HTR-8/SVneo (cell line): ENCODE measurements around the gene ABLIM1.

Source experiments
- DNase-seq: peaks from one replicate; pipeline ENCODE4 v3.0.0; 2011; ENCODE audit warnings: low spot score, mixed read lengths; ENCODE audit not compliant: insufficient read length
- FAIRE-seq: peaks from 2 replicates; lab custom pipeline; 2011; peaks lifted over from hg19 to GRCh38; lab: Jason Lieb, UNC

ABLIM1 gene

GRCh38 chr10:114552050-114552449 lies 106.0 kb downstream of the ABLIM1 start:
- no peak for DNase-seq

GRCh38 chr10:114551636-114551972 lies 106.5 kb downstream of the ABLIM1 start:
- DNase-seq, result no peak
- no peak for FAIRE-seq

More at GRCh38 chr10:114552050-114552449, 106.0 kb downstream of the ABLIM1 start:
- no peak for FAIRE-seq

DNA sequence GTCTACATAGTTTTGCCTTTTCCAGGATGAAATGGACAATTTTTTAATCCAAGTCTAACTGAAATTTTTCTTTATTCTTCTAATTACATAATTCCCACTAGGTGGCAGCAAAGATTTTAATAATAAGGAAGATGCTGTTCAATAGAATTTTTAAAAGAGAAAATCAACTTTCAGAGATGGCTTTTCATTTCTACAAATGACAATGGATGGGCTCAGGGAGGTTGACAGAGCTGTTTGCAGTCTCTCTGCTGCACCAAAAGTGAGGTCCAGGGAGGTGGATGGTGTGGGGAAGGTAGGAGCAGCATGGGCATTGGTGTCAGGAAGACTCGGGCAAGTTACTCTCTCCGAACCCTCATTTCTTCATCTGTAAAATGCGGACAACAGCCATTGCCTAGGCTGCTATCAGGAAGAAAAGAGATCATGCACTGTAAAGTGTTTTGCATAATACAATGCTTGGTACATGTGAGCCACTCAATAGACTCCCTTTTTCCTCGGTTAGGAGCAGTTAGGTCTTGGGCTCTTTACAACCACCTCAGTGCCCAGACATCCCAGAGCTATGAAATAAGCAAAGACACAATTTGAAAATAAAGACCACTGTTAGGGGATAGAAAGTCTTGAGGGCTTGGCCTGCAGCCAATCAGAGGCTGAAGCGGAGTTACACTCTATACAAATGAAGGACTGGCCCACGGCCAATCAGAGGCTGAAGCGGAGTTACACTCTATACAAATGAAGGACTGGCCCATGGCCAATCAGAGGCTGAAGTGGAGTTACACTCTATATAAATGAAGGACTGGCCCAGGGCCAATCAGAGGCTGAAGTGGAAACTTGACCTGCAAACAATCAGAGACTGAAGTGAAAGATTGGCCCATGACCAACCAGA lies 107.1 kb downstream of the ABLIM1 start:
- DNase-seq (no peak), FAIRE-seq (no peak)

DNA sequence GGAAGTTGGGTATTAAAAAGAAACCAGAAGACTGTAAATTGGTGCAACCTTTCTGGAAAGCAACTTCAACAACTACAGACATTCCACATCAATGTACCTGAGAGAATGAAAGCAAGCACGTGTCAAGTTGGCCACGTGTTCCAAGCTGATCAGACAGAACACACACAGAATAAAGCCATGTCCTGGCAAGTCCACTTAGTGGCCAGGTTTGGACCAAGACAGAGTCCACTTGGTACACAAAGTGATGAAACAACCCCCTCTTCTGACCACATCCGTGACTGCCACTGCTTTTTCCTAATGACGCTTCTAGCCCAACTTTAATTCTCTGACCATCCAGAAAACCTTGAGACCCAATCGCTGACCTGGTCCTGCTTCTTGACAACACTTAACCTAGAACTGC lies 109.4 kb downstream of the ABLIM1 start:
- DNase-seq (peak; percentile 21), FAIRE-seq (no peak)

- no peak for FAIRE-seq
- no peak for DNase-seq
These were observed 110.6 kb downstream of the ABLIM1 start for GRCh38 chr10:114547514-114547913.

- FAIRE-seq, result no peak
- DNase-seq, result no peak
These were observed 111.0 kb downstream of the ABLIM1 start for GRCh38 chr10:114547056-114547455.

GRCh38 chr10:114545819-114546218 lies 112.3 kb downstream of the ABLIM1 start:
- FAIRE-seq, result no peak
- DNase-seq, result no peak

GRCh38 chr10:114545071-114545470 lies 113.0 kb downstream of the ABLIM1 start:
- DNase-seq, result no peak
- FAIRE-seq, result no peak

DNA sequence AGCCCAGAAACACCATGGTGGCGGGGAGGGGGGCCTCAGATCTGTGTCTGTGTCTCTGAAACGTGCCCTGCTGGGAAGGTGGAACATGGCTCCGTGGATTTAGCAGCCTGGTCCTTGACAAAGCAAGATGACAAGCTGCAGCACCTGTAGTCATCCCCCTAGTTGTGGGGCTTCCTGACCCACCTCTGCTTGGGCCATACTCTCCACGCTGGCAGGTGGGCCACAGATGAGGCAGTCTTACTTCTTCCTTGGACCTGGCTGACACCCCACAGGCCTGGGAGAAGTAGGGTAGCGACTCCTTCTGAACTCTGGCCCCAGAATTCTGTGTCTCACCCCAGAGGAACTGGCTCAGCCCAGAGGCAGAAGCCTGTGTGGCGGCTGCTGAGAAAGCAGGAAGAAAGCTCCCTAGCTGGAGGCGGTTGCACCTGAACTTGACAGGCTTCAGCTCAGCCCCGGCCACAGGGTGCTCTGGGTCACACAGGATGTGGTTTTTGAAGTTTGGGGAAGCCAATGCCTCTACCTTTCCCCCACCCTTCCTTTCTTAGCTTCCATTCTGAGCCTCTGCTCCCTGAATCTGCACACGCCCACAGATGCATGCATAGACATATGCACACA lies 113.9 kb downstream of the ABLIM1 start:
- no peak for DNase-seq
- FAIRE-seq, result no peak

- no peak for DNase-seq
- FAIRE-seq, result no peak
These were observed 114.6 kb downstream of the ABLIM1 start for GRCh38 chr10:114543456-114543855.

- DNase-seq (no peak), FAIRE-seq (no peak)
These were observed 115.7 kb downstream of the ABLIM1 start for GRCh38 chr10:114542373-114542772.

DNA sequence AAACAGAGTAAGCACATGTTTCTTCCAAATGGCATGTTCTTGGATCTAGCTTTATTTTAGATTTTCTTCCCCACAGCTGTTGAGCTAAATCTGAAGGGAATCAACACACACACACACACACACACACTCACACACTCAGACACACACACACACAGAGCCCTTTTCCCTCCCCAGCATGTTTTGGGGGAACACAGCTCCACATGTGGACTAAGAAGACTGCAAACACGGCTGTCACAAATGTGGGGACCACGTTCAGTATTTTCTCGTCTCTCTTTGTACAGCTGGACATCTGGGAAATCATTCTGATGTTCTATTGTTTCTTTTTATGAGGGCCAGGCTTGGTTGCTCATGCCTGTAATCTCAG lies 116.3 kb downstream of the ABLIM1 start:
- no peak for FAIRE-seq
- DNase-seq, result no peak

DNA sequence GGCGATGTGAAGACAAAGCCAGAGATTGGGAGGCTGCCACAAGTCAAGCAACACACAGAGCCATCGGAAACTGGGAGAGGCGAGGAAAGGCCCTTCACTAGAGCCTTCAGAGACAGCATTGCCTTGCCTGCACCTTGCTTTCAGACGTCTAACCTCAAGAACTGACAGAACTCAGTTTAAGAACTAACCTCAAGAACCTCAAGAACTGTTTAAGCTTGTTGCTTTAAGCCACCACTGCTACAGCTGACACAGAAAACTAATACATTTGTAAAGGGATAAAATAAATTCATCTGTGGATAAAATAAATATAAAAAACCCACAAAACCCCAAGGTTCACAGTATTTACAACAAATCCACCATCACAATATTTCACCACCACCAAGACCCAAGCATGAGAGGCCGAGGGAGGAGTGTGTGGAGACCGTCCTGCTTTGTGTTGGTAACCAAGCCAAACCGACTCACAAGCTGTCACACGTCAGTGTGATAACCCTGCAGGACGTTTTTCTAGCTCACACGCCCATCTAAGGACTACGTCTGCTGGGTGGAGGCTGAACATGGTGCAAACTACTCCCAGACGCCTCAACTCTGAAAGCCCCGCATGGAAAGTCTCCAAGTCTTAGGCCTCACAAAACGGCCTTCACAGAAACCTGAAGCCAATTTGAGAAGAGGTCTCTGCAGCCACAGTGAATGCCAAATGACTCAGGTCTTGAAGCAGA lies 116.8 kb downstream of the ABLIM1 start:
- DNase-seq, result no peak
- no peak for FAIRE-seq

- no peak for DNase-seq
- no peak for FAIRE-seq
These were observed 117.8 kb downstream of the ABLIM1 start for GRCh38 chr10:114540236-114540635.

DNA sequence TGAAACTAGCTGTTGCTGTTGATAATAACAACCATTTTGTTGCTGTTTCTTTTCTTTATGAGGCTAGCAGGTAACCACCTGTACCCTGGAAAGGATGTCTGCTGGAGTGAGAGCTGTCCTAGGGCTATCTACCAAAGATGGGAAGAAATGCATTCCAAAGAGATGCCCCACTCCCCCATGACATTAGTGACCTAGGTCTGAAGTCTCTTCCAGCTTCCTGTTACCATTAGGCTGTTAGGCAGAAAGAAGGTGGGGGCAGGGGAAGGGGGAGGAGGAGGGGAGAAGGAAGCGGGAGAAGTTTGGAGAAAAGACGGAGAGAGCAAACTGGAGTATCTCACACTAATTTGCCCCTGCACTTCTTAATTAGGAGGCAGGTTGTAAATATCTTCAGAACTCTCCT lies 118.5 kb downstream of the ABLIM1 start:
- FAIRE-seq (no peak), DNase-seq (no peak)

GRCh38 chr10:114538181-114538906 lies 119.7 kb downstream of the ABLIM1 start:
- no peak for FAIRE-seq
- no peak for DNase-seq

- FAIRE-seq (no peak), DNase-seq (no peak)
These were observed 120.3 kb downstream of the ABLIM1 start for GRCh38 chr10:114537736-114538135.

GRCh38 chr10:114534571-114534981 lies 123.5 kb downstream of the ABLIM1 start:
- FAIRE-seq (no peak), DNase-seq (no peak)

- DNase-seq (no peak), FAIRE-seq (no peak)
These were observed 125.8 kb downstream of the ABLIM1 start for GRCh38 chr10:114532226-114532625.

GRCh38 chr10:114526504-114527238 lies 131.4 kb downstream of the ABLIM1 start:
- no peak for FAIRE-seq
- DNase-seq, result peak; percentile 45
